ENCODE results near the gene GRIA1.

GRIA1 gene

DNA sequence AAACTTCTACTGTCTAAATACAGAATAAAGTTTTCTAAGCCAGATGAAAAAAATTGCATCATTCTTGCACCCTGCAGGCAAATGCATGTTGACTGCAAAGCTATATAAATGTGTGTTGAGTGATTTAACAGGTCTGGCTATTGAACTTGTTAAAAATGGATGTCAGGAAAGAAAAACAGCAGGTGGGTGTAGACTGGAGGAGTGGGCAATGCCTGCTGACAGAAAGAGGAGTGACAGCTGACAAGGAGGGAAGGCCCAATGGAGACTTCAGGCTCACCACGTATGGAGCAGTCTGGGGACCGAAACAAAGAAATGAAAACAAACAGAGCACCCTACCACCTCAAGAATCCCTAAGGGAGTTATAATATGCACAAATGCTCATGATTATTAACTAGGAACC, 127.8 kb downstream of the GRIA1 start:
- TF ChIP-seq, protein P1, sequence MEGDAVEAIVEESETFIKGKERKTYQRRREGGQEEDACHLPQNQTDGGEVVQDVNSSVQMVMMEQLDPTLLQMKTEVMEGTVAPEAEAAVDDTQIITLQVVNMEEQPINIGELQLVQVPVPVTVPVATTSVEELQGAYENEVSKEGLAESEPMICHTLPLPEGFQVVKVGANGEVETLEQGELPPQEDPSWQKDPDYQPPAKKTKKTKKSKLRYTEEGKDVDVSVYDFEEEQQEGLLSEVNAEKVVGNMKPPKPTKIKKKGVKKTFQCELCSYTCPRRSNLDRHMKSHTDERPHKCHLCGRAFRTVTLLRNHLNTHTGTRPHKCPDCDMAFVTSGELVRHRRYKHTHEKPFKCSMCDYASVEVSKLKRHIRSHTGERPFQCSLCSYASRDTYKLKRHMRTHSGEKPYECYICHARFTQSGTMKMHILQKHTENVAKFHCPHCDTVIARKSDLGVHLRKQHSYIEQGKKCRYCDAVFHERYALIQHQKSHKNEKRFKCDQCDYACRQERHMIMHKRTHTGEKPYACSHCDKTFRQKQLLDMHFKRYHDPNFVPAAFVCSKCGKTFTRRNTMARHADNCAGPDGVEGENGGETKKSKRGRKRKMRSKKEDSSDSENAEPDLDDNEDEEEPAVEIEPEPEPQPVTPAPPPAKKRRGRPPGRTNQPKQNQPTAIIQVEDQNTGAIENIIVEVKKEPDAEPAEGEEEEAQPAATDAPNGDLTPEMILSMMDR (IDR thresholded peaks at IDR 0.05) = no peak

DNA sequence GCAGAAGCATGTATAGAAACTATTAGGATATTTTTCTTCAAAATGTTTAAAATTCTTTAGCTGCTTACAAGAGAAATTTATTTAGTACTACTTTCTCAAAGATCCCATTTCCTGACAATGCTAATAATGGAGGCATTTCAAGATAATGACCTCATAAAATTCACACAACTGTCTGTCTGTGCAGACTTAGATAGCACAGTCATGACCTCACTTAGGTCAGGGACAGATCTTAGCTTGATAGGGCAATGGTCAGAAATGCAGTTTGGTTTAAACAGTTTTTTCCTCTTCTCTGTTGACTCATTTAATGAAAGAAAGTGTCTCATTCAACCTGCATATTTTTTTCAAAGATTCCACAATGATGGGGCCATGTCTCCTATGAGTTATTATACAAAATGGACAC, 128.4 kb downstream of the GRIA1 start:
- TF ChIP-seq, protein P1 (IDR thresholded peaks at IDR 0.05) = no peak

DNA sequence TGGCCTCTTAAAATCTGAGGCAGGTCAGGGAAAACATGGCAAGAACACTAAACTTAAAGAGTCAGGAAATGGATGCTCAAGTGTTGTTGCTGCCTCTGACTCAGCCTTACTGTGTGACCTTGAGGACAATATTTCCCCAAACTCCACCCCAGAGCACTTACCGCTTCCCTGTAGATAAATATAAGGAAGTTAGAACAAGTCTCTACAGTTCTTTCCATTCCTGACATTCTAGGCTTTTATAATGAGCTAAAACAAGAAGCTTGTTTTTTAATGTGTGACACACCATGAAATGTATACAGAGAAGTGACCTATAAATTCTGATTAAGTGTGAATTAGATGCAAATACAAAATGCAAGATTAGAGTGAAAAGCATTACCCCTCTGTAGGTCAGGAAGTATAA, 129.3 kb downstream of the GRIA1 start:
- TF ChIP-seq, protein P1 (IDR thresholded peaks at IDR 0.05) = no peak

DNA sequence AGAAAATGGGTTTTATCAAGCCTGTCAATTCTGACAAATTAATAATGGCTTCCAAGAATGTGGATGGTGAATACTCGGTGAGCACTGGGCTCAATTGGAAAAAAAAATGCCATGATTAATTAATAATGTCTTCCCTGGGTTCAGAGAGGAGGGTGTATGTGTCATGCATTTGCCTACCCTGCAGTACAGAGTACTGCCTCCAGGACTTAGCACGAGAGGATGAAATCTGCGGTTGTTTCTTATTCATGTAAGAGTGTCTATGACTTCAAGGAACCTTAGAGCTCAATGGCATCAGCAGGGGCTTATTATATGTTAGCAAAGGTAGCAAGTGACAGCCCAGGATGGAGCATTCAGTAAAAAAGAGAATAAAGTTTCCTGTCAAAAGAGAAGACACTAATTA, 132.7 kb downstream of the GRIA1 start:
- TF ChIP-seq, protein P1 (IDR thresholded peaks at IDR 0.05) = no peak

- TF ChIP-seq, protein P1 (IDR thresholded peaks at IDR 0.05) = no peak
These were observed 133.4 kb downstream of the GRIA1 start for GRCh38 chr5:153623751-153624450.

DNA sequence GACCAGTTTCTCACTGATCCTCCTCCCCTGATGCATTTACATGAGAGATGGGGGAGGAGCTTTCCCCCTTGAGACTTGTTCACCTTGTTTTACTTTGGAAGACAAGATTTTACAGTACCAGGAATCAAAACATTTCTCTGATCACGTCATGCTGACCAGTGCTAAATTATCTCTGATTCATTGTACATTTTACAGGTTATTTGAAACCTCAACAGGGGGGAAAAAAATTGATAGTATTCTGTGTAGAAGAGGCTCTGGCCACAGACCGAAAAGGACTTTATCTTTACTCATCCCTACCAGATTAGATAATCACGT, 133.9 kb downstream of the GRIA1 start:
- TF ChIP-seq, protein P1 (IDR thresholded peaks at IDR 0.05) = no peak

DNA sequence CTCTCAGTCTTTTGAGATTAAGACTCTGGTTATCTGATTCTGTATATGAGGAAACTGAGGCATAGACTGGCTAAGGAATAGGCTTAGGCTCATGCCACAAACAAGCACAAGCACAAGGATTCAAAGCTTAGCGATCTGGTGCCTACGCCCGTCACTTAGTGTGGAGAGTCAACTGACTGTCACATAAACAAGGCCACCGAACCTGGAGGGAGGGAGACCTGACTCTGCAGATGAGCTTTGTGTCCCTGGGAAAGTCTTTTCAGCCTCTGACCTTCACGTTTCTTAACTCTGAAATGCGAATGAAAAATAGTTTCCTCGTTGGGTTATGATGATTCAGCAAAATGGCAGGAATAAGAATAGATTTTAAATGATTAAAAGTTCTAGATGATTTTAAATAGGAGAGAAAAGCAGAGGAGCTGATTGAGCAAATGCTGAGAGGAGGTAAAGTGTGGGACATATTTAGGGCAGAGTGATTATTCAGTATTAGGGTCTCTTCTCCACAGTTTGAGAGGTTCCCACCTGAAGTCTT, 135.4 kb downstream of the GRIA1 start:
- TF ChIP-seq, protein P1 (IDR thresholded peaks at IDR 0.05) = no peak

DNA sequence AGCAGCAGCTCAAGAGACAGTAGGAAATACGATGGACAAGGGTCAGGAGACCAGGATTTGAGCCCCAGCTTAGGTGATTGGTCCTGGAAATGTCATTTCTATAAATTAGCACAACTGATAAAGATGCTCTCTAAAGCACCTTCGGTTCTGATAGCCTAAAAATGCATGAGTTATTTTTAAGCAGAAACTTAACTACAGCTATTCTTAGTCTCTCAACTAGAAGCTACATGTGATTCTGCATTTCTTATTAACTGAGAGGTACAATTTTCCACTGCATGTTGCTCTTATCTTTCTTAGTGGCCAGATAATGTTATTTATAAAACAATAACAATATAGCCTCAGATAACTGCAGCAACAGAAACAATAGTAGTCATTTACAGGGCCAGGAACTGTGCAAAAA, 136.4 kb downstream of the GRIA1 start:
- TF ChIP-seq, protein P1 (IDR thresholded peaks at IDR 0.05) = no peak

Measured in LNCAP (cell line).